IMR-90 (cell line): ENCODE data around the gene MLYCD. TPM values are rescaled to one million over a fixed set of nuclear protein-coding genes. Genes with fewer than 3 reads are reported as not detected.

Experiments used
- ATAC-seq: fragments of 200-7000 bp; cut with Tn5 transposase; 2 replicates; pipeline ENCODE4 v1.9.1; 2020; ENCODE audit warnings: low read depth, mild to moderate bottlenecking, moderate library complexity
- BruUV-seq: library from RNA; stranded (reverse); fragments of 400-500 nt; replicated peaks from 2 replicates; lab custom pipeline; 2021; lab: Mats Ljungman, UMichigan
- CTCF ChIA-PET: fragments of 300-600 bp; formaldehyde crosslinking; extraction: SDS; loops from one replicate; lab custom pipeline; 2021; ENCODE audit warnings: antibody characterized with exemption; lab: Yijun Ruan, JAX
- POLR2A ChIA-PET: fragments of 300-600 bp; sonication (Branson Sonifier 250); formaldehyde crosslinking; loops from one replicate; lab custom pipeline; 2022; ENCODE audit warnings: antibody characterized with exemption; ENCODE audit not compliant: unreplicated experiment; lab: Charles Lee
- DNase-seq: peaks from one replicate; pipeline ENCODE4 v3.0.0; 2013
- H2AFZ ChIP-seq: replicated peaks from 2 replicates; pipeline ENCODE3; 2013; ENCODE audit warnings: low read length, mild to moderate bottlenecking; ENCODE audit not compliant: poor library complexity
- H2AK5ac ChIP-seq: 2 replicates; pipeline ENCODE4 v1.6.1; 2013; ENCODE audit warnings: low read depth, low read length, inconsistent platforms
- H2AK9ac ChIP-seq: replicated peaks from 2 replicates; pipeline ENCODE3; 2013; ENCODE audit warnings: mild to moderate bottlenecking, low read depth, low read length, moderate library complexity; ENCODE audit not compliant: poor library complexity
- H2BK120ac ChIP-seq: 2 replicates; pipeline ENCODE4 v1.6.1; 2013; ENCODE audit warnings: low read depth, low read length, inconsistent platforms
- H2BK15ac ChIP-seq: 3 replicates; pipeline ENCODE4 v1.6.1; 2013; ENCODE audit warnings: low read depth, low read length, inconsistent platforms
- H2BK20ac ChIP-seq: 2 replicates; pipeline ENCODE4 v1.6.1; 2013; ENCODE audit warnings: low read depth, mild to moderate bottlenecking, inconsistent platforms, low read length, moderate library complexity
- H2BK5ac ChIP-seq: 2 replicates; pipeline ENCODE4 v1.6.1; 2013; ENCODE audit warnings: mild to moderate bottlenecking, low read depth, low read length, inconsistent platforms; ENCODE audit not compliant: poor library complexity, severe bottlenecking
- H3K14ac ChIP-seq: replicated peaks from 2 replicates; pipeline ENCODE4 v1.6.1; 2013; ENCODE audit warnings: low read depth, low read length, inconsistent platforms
- H3K18ac ChIP-seq: 2 replicates; pipeline ENCODE4 v1.6.1; 2013; ENCODE audit warnings: low read depth, low read length, control low read depth
- H3K23ac ChIP-seq: 2 replicates; pipeline ENCODE4 v1.6.1; 2013; ENCODE audit warnings: low read depth, low read length, inconsistent platforms
- H3K27ac ChIP-seq: 2 replicates; pipeline ENCODE4 v1.5.1; 2013; ENCODE audit warnings: mild to moderate bottlenecking, control low read depth, low read length; ENCODE audit not compliant: insufficient read depth
- H3K27me3 ChIP-seq: 2 replicates; pipeline ENCODE4 v1.6.1; 2013; ENCODE audit warnings: low read length; ENCODE audit not compliant: control insufficient read depth, insufficient read depth
- H3K36me3 ChIP-seq: 2 replicates; pipeline ENCODE4 v1.6.1; 2013; ENCODE audit warnings: low read length, mixed read lengths; ENCODE audit not compliant: control insufficient read depth, insufficient read depth
- H3K4ac ChIP-seq: 2 replicates; pipeline ENCODE4 v1.6.1; 2013; ENCODE audit warnings: low read depth, low read length, inconsistent platforms
- H3K4me1 ChIP-seq: 2 replicates; pipeline ENCODE4 v1.6.1; 2013; ENCODE audit warnings: low read length, mixed read lengths; ENCODE audit not compliant: control insufficient read depth, insufficient read depth
- H3K4me2 ChIP-seq: 2 replicates; pipeline ENCODE4 v1.6.1; 2013; ENCODE audit warnings: low read depth, mild to moderate bottlenecking, control low read depth, low read length, moderate library complexity
- H3K4me3 ChIP-seq: 2 replicates; pipeline ENCODE4 v1.5.1; 2013; ENCODE audit warnings: low read depth, mild to moderate bottlenecking, control low read depth, low read length, moderate library complexity; ENCODE audit not compliant: insufficient read depth
- H3K56ac ChIP-seq: 2 replicates; pipeline ENCODE4 v1.6.1; 2013; ENCODE audit warnings: low read length, inconsistent platforms; ENCODE audit not compliant: insufficient read depth; ENCODE audit errors: extremely low read depth
- H3K79me1 ChIP-seq, 2 experiments: 2 replicates each; pipeline ENCODE4 v1.6.1; 2013; ENCODE audit warnings: low read length in 2 of 2, inconsistent platforms in 1 of 2, low read depth in 1 of 2
- H3K9ac ChIP-seq: 2 replicates; pipeline ENCODE4 v1.6.1; 2013; ENCODE audit warnings: low read depth, low read length, control low read depth
- H3K9me1 ChIP-seq: 2 replicates; pipeline ENCODE4 v1.6.1; 2013; ENCODE audit warnings: low read length, inconsistent platforms; ENCODE audit not compliant: insufficient read depth
- H3K9me3 ChIP-seq: 2 replicates; pipeline ENCODE4 v1.6.1; 2013; ENCODE audit warnings: low read length; ENCODE audit not compliant: control insufficient read depth, insufficient read depth
- H4K20me1 ChIP-seq: 2 replicates; pipeline ENCODE4 v1.6.1; 2013; ENCODE audit warnings: low read length, inconsistent platforms; ENCODE audit not compliant: insufficient read depth
- H4K5ac ChIP-seq: 2 replicates; pipeline ENCODE4 v1.6.1; 2013; ENCODE audit warnings: mild to moderate bottlenecking, low read depth, low read length, control low read depth
- H4K8ac ChIP-seq, 2 experiments: 2 replicates each; pipeline ENCODE4 v1.6.1; 2013; ENCODE audit warnings: low read depth in 2 of 2, low read length in 2 of 2, control low read depth in 1 of 2, inconsistent platforms in 1 of 2
- H4K91ac ChIP-seq: 2 replicates; pipeline ENCODE4 v1.6.1; 2013; ENCODE audit warnings: low read depth, low read length, inconsistent platforms; ENCODE audit not compliant: insufficient read depth
- BHLHE40 ChIP-seq: fragments of 150-350 bp; IDR thresholded peaks from 2 replicates; pipeline ENCODE4 v1.6.1; 2016; ENCODE audit warnings: mild to moderate bottlenecking, low read depth, low read length
- CEBPB ChIP-seq: IDR thresholded peaks from 2 replicates; pipeline ENCODE4 v1.6.1; 2012; ENCODE audit warnings: low read depth, low read length, improper control_type of control experiment
- CHD1 ChIP-seq: IDR thresholded peaks from 2 replicates; pipeline ENCODE4 v1.6.1; 2012; ENCODE audit warnings: low read depth, low read length, improper control_type of control experiment
- MAFK ChIP-seq: IDR thresholded peaks from 2 replicates; pipeline ENCODE4 v1.6.1; 2012; ENCODE audit warnings: low read depth, low read length, improper control_type of control experiment
- MXI1 ChIP-seq: IDR thresholded peaks from 2 replicates; pipeline ENCODE4 v1.6.1; 2012; ENCODE audit warnings: low read depth, mild to moderate bottlenecking, low read length, moderate library complexity, borderline replicate concordance
- NFE2L2 ChIP-seq: fragments of 150-350 bp; IDR thresholded peaks from 2 replicates; pipeline ENCODE4 v1.6.1; 2016; ENCODE audit warnings: low read depth, mild to moderate bottlenecking, low read length
- POLR2A ChIP-seq: IDR thresholded peaks from 2 replicates; pipeline ENCODE4 v1.6.1; 2012; ENCODE audit warnings: mild to moderate bottlenecking, low read depth, low read length
- RCOR1 ChIP-seq: IDR thresholded peaks from 2 replicates; pipeline ENCODE4 v1.6.1; 2012; ENCODE audit warnings: mild to moderate bottlenecking, low read length, improper control_type of control experiment; ENCODE audit not compliant: insufficient replicate concordance
- RFX5 ChIP-seq: IDR thresholded peaks from 2 replicates; pipeline ENCODE4 v1.8.0; 2012; ENCODE audit warnings: low read depth, mild to moderate bottlenecking, low read length, moderate library complexity
- SMC3 ChIP-seq: fragments of 150-350 bp; IDR thresholded peaks from 2 replicates; pipeline ENCODE4 v1.6.1; 2016; ENCODE audit warnings: low read depth, mild to moderate bottlenecking, antibody characterized with exemption, low read length, moderate library complexity
- WGBS, 2 experiments: methylation state at CpG; one replicate each; pipeline versions ENCODE4 v1.1.5 to v1.1.7; 2013; ENCODE audit warnings: missing lambda C conversion rate in 2 of 2; ENCODE audit not compliant: insufficient read length in 1 of 2; ENCODE audit errors: extremely low coverage in 2 of 2; 5-methylcytosine and 5-hydroxymethylcytosine counted together
- dilution Hi-C: fragments of 300-500 bp; cut with HindIII; formaldehyde crosslinking; loops from one replicate; pipeline ENCODE4 v1.14.3; 2018; ENCODE audit warnings: low sequenced_read_pairs; ENCODE audit not compliant: unreplicated experiment
- in situ Hi-C: fragments of 300-500 bp; cut with MboI; formaldehyde crosslinking; loops from 3 replicates; pipeline ENCODE4 v1.14.3; 2019; ENCODE audit warnings: low sequenced_read_pairs, inconsistent platforms, mixed read lengths
- intact Hi-C: fragments of 100-400 bp; cut with micrococcal nuclease; formaldehyde crosslinking; loops from 2 replicates; pipeline ENCODE4 v1.10.0; 2022
- polyA plus RNA-seq, 3 experiments: library from polyadenylated mRNA; depleted of rRNA; stranded (reverse); fragments of >200 nt; gene quantifications; 2 replicates each; pipeline ENCODE4 v1.2.3, GENCODE V29; 2012; ENCODE audit warnings: low replicate concordance in 1 of 3
- total RNA-seq: library from RNA; depleted of rRNA; stranded (reverse); fragments of >200 nt; gene quantifications from 2 replicates; pipeline ENCODE4 v1.2.3, GENCODE V29; 2012
- TF ChIP-seq, protein P1 (sequence below): conservative IDR thresholded peaks from 2 replicates; pipeline ENCODE4 v1.5.1; 2012; ENCODE audit warnings: mild to moderate bottlenecking, low read depth, low read length, improper control_type of control experiment
- TF ChIP-seq, protein P2 (sequence below): fragments of 150-350 bp; IDR thresholded peaks from 2 replicates; pipeline ENCODE4 v1.6.1; 2016; ENCODE audit warnings: low read depth, mild to moderate bottlenecking, low read length, moderate library complexity, borderline replicate concordance
- TF ChIP-seq, protein P3 (sequence below): fragments of 150-350 bp; IDR thresholded peaks from 2 replicates; pipeline ENCODE4 v1.6.1; 2017; ENCODE audit warnings: mild to moderate bottlenecking, antibody characterized with exemption, low read length, low read depth

The MLYCD gene
- total and polyA plus RNA-seq, 2 of the 4 experiments (the other 2 are of a cell fraction) = 1.9 to 2.7 TPM

DNA sequence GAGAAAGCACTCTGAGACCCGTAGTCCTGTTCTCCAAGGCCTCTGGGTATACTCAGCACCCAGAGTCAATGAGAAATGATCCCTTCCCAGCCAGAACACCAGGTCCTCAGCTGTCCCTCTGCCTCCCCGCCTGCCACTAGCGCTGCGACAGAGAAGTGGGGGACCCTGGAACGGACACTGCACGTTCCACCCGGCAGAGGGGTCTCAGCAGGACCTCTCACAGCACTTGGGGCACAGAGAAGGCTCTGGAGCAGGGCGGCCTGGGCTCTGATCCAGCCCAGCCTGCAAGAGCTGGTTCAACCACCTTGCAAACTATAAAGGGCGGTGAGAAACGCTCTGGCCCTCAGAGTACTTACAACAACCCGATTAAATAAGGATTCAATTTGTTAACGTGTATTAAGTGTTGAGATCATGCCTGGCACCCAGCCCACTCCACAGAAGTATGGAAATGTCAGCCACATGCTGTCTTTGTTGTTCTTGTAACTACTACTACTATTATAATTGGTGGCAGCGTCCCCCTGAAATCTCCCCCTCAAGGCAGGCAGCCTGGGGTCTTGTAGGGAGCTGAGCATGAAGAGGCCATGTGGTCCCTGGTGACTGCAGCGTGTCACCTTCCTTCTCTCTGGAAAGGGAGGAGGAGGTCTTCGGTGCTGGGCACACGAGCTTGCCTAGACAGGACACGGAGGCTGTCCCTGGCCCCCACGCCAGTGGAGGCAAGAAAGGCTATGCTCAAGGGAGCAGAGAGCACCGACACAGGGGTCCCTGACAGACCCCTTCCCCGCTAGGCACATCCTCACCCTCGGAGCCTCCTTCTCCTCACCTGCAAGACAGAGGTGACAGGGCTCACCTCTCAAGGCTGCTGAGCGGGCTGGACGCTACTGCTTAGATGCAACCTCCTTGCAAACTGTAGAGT lies 56.6 kb downstream of the MLYCD start:
- Histone ChIP-seq H3K4me1 (peaks cover 14% of the 10 kb centered on the region), H3K9me1 (peaks cover 6% of the 10 kb centered on the region), H4K91ac (0 out of 2 replicates have a peak overlapping the region, but pooled peaks have one; percentile 35), H3K36me3 (peaks cover 18% of the 10 kb centered on the region), H3K27ac (no peak overlapping the region), H2BK120ac (no peak overlapping the region), H3K4ac (0 out of 2 replicates have a peak overlapping the region, but pooled peaks have one; percentile 19), H4K20me1 (peaks cover 21% of the 10 kb centered on the region; the same call in 1 of the 2 replicates), H3K18ac (no peak overlapping the region), H2BK5ac (no peak overlapping the region), H4K8ac (no peak overlapping the region), H3K23ac (no peak overlapping the region), H3K9me3 (no peaks in the 10 kb centered on the region), H4K5ac (no peak overlapping the region), H2BK15ac (no peak overlapping the region), H3K79me1 (peaks cover 0 to 25% of the 10 kb centered on the region in 2 experiments; a peak in 1 of 4 replicates), H3K56ac (no peak overlapping the region), H3K4me2 (no peak overlapping the region), H2AK9ac (peak overlapping the region; percentile 85), H3K4me3 (no peak overlapping the region), H3K9ac (no peak overlapping the region), H3K27me3 (no peaks in the 10 kb centered on the region), H2BK20ac (no peak overlapping the region), H2AFZ (peak overlapping the region; percentile 59), H3K14ac (no peak overlapping the region), H2AK5ac (peak overlapping the region; percentile 43)
- intact Hi-C loops (loop anchor here (1.0 kb wide), 1 partner anchor 107 kb away; no protein-coding TSS in a partner anchor), in situ Hi-C loops (loop anchor here (25.0 kb wide), 1 partner anchor 532 kb away; no protein-coding TSS in a partner anchor), dilution Hi-C loops (no loop called here)
- WGBS, 2 experiments = 96% methylated on average over 5 of the region's 23 CpGs; no CpG with 5 or more reads in 1 of the 2 experiments
- CTCF ChIA-PET = no interaction called here
- DNase-seq (peak; percentile 55), ATAC-seq (no peak)
- BruUV-seq = no TSS peak
- POLR2A ChIA-PET = no interaction called here
- TF ChIP-seq SMC3 (no peak), MAFK (no peak), CEBPB (no peak), RCOR1 (no peak), MXI1 (no peak), RFX5 (no peak), CHD1 (no peak), POLR2A (no peak), BHLHE40 (no peak), NFE2L2 (no peak)
- TF ChIP-seq, protein P1, sequence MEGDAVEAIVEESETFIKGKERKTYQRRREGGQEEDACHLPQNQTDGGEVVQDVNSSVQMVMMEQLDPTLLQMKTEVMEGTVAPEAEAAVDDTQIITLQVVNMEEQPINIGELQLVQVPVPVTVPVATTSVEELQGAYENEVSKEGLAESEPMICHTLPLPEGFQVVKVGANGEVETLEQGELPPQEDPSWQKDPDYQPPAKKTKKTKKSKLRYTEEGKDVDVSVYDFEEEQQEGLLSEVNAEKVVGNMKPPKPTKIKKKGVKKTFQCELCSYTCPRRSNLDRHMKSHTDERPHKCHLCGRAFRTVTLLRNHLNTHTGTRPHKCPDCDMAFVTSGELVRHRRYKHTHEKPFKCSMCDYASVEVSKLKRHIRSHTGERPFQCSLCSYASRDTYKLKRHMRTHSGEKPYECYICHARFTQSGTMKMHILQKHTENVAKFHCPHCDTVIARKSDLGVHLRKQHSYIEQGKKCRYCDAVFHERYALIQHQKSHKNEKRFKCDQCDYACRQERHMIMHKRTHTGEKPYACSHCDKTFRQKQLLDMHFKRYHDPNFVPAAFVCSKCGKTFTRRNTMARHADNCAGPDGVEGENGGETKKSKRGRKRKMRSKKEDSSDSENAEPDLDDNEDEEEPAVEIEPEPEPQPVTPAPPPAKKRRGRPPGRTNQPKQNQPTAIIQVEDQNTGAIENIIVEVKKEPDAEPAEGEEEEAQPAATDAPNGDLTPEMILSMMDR = no peak
- TF ChIP-seq, protein P2, sequence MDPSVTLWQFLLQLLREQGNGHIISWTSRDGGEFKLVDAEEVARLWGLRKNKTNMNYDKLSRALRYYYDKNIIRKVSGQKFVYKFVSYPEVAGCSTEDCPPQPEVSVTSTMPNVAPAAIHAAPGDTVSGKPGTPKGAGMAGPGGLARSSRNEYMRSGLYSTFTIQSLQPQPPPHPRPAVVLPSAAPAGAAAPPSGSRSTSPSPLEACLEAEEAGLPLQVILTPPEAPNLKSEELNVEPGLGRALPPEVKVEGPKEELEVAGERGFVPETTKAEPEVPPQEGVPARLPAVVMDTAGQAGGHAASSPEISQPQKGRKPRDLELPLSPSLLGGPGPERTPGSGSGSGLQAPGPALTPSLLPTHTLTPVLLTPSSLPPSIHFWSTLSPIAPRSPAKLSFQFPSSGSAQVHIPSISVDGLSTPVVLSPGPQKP = no peak
- TF ChIP-seq, protein P3, sequence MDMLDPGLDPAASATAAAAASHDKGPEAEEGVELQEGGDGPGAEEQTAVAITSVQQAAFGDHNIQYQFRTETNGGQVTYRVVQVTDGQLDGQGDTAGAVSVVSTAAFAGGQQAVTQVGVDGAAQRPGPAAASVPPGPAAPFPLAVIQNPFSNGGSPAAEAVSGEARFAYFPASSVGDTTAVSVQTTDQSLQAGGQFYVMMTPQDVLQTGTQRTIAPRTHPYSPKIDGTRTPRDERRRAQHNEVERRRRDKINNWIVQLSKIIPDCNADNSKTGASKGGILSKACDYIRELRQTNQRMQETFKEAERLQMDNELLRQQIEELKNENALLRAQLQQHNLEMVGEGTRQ = no peak
